Lower lobe of right lung (tissue), 2 donors: ENCODE measurements around the gene TMC4. TPM values are rescaled to one million over a fixed set of nuclear protein-coding genes. Genes with fewer than 3 reads are reported as not detected.

Experiments used
- ATAC-seq, 2 donors: fragments of 200-7000 bp; cut with Tn5 transposase; one replicate each; pipeline ENCODE4 v1.9.1; 2020 to 2022; ENCODE audit warnings: mild to moderate bottlenecking in 2 of 2, moderate library complexity in 2 of 2
- DNase-seq: peaks from one replicate; pipeline ENCODE4 v3.0.0-alpha.2; 2020
- H3K27ac ChIP-seq: fragments of 200-600 bp; one replicate; pipeline ENCODE4 v1.8.0; 2022
- H3K27me3 ChIP-seq: fragments of 200-600 bp; one replicate; pipeline ENCODE4 v1.8.0; 2022; ENCODE audit warnings: low read depth
- H3K36me3 ChIP-seq: fragments of 200-600 bp; one replicate; pipeline ENCODE4 v1.8.0; 2022; ENCODE audit warnings: mild to moderate bottlenecking
- H3K4me1 ChIP-seq: fragments of 200-600 bp; one replicate; pipeline ENCODE4 v1.8.0; 2022
- H3K4me3 ChIP-seq: fragments of 200-600 bp; one replicate; pipeline ENCODE4 v1.8.0; 2022; ENCODE audit warnings: mild to moderate bottlenecking
- H3K9me3 ChIP-seq: fragments of 200-600 bp; one replicate; pipeline ENCODE4 v1.8.0; 2022
- CTCF ChIP-seq: fragments of 200-600 bp; IDR thresholded peaks from one replicate; pipeline ENCODE4 v1.8.0; 2022; ENCODE audit warnings: antibody characterized with exemption, mild to moderate bottlenecking
- intact Hi-C: fragments of 100-400 bp; cut with DNase I; formaldehyde crosslinking; loops from one replicate; pipeline ENCODE4 v1.11.0; 2022
- total RNA-seq: library from RNA; stranded (reverse); fragmentation: NEBNext Ultra II Directional; extraction: Animal tissue kit (Norgen Biotek cat#: 25700); gene quantifications from one replicate; pipeline ENCODE4 v1.2.1, GENCODE V29; 2021
- donor health status: DM: no; HTN: yes; CAD: no; lungs with severe emphysema.

The TMC4 gene
- total RNA-seq, 1 donor from 2014 or later: 57.6 TPM

GRCh38 chr19:54156490-54156889 is 16.5 kb downstream of the TMC4 start:
- Histone ChIP-seq H3K4me3 (no peak overlapping the region), H3K27me3 (no peaks in the 10 kb centered on the region), H3K36me3 (peaks cover 68% of the 10 kb centered on the region), H3K9me3 (no peaks in the 10 kb centered on the region), H3K27ac (no peak overlapping the region), H3K4me1 (peaks cover 24% of the 10 kb centered on the region)
- intact Hi-C loops: no loop called here
- DNase-seq (no peak), ATAC-seq (no peak)
- TF ChIP-seq CTCF: no peak

- no peak for DNase-seq
- no peak overlapping the region for H3K27ac ChIP-seq
- peaks cover 19% of the 10 kb centered on the region for H3K4me1 ChIP-seq
- no peak for TF ChIP-seq CTCF
- no peaks in the 10 kb centered on the region for H3K27me3 ChIP-seq
- H3K4me3 ChIP-seq: no peak overlapping the region
- peaks cover 76% of the 10 kb centered on the region for H3K36me3 ChIP-seq
- intact Hi-C loops: no loop called here
- H3K9me3 ChIP-seq: no peaks in the 10 kb centered on the region
- ATAC-seq: no peak
Measured at GRCh38 chr19:54155694-54156093, 17.3 kb downstream of the TMC4 start.

- Histone ChIP-seq H3K4me1 (peaks cover 12% of the 10 kb centered on the region), H3K9me3 (no peaks in the 10 kb centered on the region), H3K4me3 (no peak overlapping the region), H3K27ac (no peak overlapping the region), H3K27me3 (no peaks in the 10 kb centered on the region), H3K36me3 (peaks cover 85% of the 10 kb centered on the region)
- no peak for ATAC-seq
- TF ChIP-seq CTCF: no peak
- no peak for DNase-seq
- intact Hi-C loops: no loop called here
Measured at GRCh38 chr19:54154603-54155345, 18.2 kb downstream of the TMC4 start.

- DNase-seq (no peak), ATAC-seq (no peak)
- Histone ChIP-seq H3K27me3 (no peaks in the 10 kb centered on the region), H3K4me3 (no peak overlapping the region), H3K36me3 (peaks cover 94% of the 10 kb centered on the region), H3K4me1 (peaks cover 10% of the 10 kb centered on the region), H3K27ac (no peak overlapping the region), H3K9me3 (no peaks in the 10 kb centered on the region)
- intact Hi-C loops: no loop called here
- TF ChIP-seq CTCF: no peak
Measured at GRCh38 chr19:54153731-54154326, 19.1 kb downstream of the TMC4 start.

- Histone ChIP-seq H3K4me3 (no peak overlapping the region), H3K36me3 (peaks cover 100% of the 10 kb centered on the region), H3K4me1 (peaks cover 2% of the 10 kb centered on the region), H3K9me3 (no peaks in the 10 kb centered on the region), H3K27ac (no peak overlapping the region), H3K27me3 (no peaks in the 10 kb centered on the region)
- intact Hi-C loops: no loop called here
- ATAC-seq (no peak), DNase-seq (no peak)
- TF ChIP-seq CTCF: no peak
Measured at GRCh38 chr19:54152878-54153524, 20.0 kb downstream of the TMC4 start.
